ENCODE measurements around the gene SCAMP5.
A peak's percentile ranks its signal among the peaks of the same experiment; 100 is the strongest.

Gene SCAMP5

GRCh38 chr15:75062706-75063105 lies 67.3 kb downstream of the SCAMP5 start:
- Histone ChIP-seq H3K9me3 (no peaks in the 10 kb centered on the region), H3K4me1 (peaks cover 46% of the 10 kb centered on the region), H3K4me3 (no peak overlapping the region), H3K27ac (no peak overlapping the region), H3K36me3 (no peaks in the 10 kb centered on the region), H3K27me3 (no peaks in the 10 kb centered on the region), H3K9ac (no peak overlapping the region), H4K20me1 (no peaks in the 10 kb centered on the region), H3K4me2 (no peak overlapping the region)
- TF ChIP-seq Cebpa-rat (IDR thresholded peaks at IDR 0.05): no peak

- no peak for TF ChIP-seq Cebpa-rat (IDR thresholded peaks at IDR 0.05)
- Histone ChIP-seq H3K27me3 (no peaks in the 10 kb centered on the region), H3K4me2 (no peak overlapping the region), H3K27ac (no peak overlapping the region), H3K4me3 (no peak overlapping the region), H3K9me3 (no peaks in the 10 kb centered on the region), H3K4me1 (peaks cover 40% of the 10 kb centered on the region), H3K9ac (no peak overlapping the region), H4K20me1 (no peaks in the 10 kb centered on the region), H3K36me3 (no peaks in the 10 kb centered on the region)
Observed at GRCh38 chr15:75063338-75063737, 68.0 kb downstream of the SCAMP5 start.

- no peak for TF ChIP-seq Cebpa-rat (IDR thresholded peaks at IDR 0.05)
- Histone ChIP-seq H3K4me2 (no peak overlapping the region), H3K4me3 (no peak overlapping the region), H4K20me1 (no peaks in the 10 kb centered on the region), H3K27me3 (no peaks in the 10 kb centered on the region), H3K9ac (no peak overlapping the region), H3K27ac (no peak overlapping the region), H3K4me1 (peaks cover 35% of the 10 kb centered on the region), H3K36me3 (no peaks in the 10 kb centered on the region), H3K9me3 (no peaks in the 10 kb centered on the region)
Observed at GRCh38 chr15:75063889-75064288, 68.5 kb downstream of the SCAMP5 start.

- H4K20me1 ChIP-seq: no peaks in the 10 kb centered on the region
- no peak overlapping the region for H3K4me2 ChIP-seq
- no peaks in the 10 kb centered on the region for H3K9me3 ChIP-seq
- no peak overlapping the region for H3K4me3 ChIP-seq
- no peak for TF ChIP-seq Cebpa-rat (IDR thresholded peaks at IDR 0.05)
- no peaks in the 10 kb centered on the region for H3K27me3 ChIP-seq
- peaks cover 39% of the 10 kb centered on the region for H3K4me1 ChIP-seq
- no peak overlapping the region for H3K9ac ChIP-seq
- H3K36me3 ChIP-seq: no peaks in the 10 kb centered on the region
- H3K27ac ChIP-seq: no peak overlapping the region
Observed at GRCh38 chr15:75064846-75065245, 69.5 kb downstream of the SCAMP5 start.

- Histone ChIP-seq H3K4me1 (peaks cover 39% of the 10 kb centered on the region), H3K9me3 (no peaks in the 10 kb centered on the region), H3K4me2 (no peak overlapping the region), H4K20me1 (no peaks in the 10 kb centered on the region), H3K36me3 (no peaks in the 10 kb centered on the region), H3K27me3 (no peaks in the 10 kb centered on the region), H3K9ac (no peak overlapping the region), H3K27ac (no peak overlapping the region), H3K4me3 (no peak overlapping the region)
- no peak for TF ChIP-seq Cebpa-rat (IDR thresholded peaks at IDR 0.05)
Observed at GRCh38 chr15:75065467-75065850, 70.1 kb downstream of the SCAMP5 start.

GRCh38 chr15:75065851-75066509 lies 70.6 kb downstream of the SCAMP5 start:
- Histone ChIP-seq H4K20me1 (no peaks in the 10 kb centered on the region), H3K4me3 (no peak overlapping the region), H3K4me1 (peaks cover 37% of the 10 kb centered on the region), H3K4me2 (no peak overlapping the region), H3K9ac (no peak overlapping the region), H3K36me3 (no peaks in the 10 kb centered on the region), H3K9me3 (no peaks in the 10 kb centered on the region), H3K27me3 (no peaks in the 10 kb centered on the region), H3K27ac (no peak overlapping the region)
- no peak for TF ChIP-seq Cebpa-rat (IDR thresholded peaks at IDR 0.05)

- H3K27me3 ChIP-seq: no peaks in the 10 kb centered on the region
- H3K36me3 ChIP-seq: no peaks in the 10 kb centered on the region
- H3K27ac ChIP-seq: no peak overlapping the region
- 0 out of 2 replicates have a peak overlapping the region, but pooled peaks have one; percentile 1 for H3K4me2 ChIP-seq
- H3K4me1 ChIP-seq: peaks cover 31% of the 10 kb centered on the region
- no peaks in the 10 kb centered on the region for H3K9me3 ChIP-seq
- no peaks in the 10 kb centered on the region for H4K20me1 ChIP-seq
- H3K9ac ChIP-seq: no peak overlapping the region
- TF ChIP-seq Cebpa-rat (IDR thresholded peaks at IDR 0.05): no peak
- no peak overlapping the region for H3K4me3 ChIP-seq
Observed at GRCh38 chr15:75067123-75067830, 71.9 kb downstream of the SCAMP5 start.

GRCh38 chr15:75068748-75069147 lies 73.4 kb downstream of the SCAMP5 start:
- Histone ChIP-seq H3K9ac (no peak overlapping the region), H3K27ac (no peak overlapping the region), H3K4me2 (no peak overlapping the region), H3K9me3 (0 out of 2 replicates have a peak, but pooled peaks cover 3% of the 10 kb centered on the region), H3K4me3 (no peak overlapping the region), H3K36me3 (no peaks in the 10 kb centered on the region), H4K20me1 (no peaks in the 10 kb centered on the region), H3K27me3 (no peaks in the 10 kb centered on the region), H3K4me1 (peaks cover 31% of the 10 kb centered on the region)
- no peak for TF ChIP-seq Cebpa-rat (IDR thresholded peaks at IDR 0.05)

- H3K4me2 ChIP-seq: peak overlapping the region; percentile 12; the same call in 1 of the 2 replicates
- peaks cover 31% of the 10 kb centered on the region for H3K4me1 ChIP-seq
- peaks cover 9% of the 10 kb centered on the region for H3K9me3 ChIP-seq
- H3K36me3 ChIP-seq: no peaks in the 10 kb centered on the region
- no peak overlapping the region for H3K9ac ChIP-seq
- no peak for TF ChIP-seq Cebpa-rat (IDR thresholded peaks at IDR 0.05)
- no peak overlapping the region for H3K27ac ChIP-seq
- H4K20me1 ChIP-seq: no peaks in the 10 kb centered on the region
- H3K27me3 ChIP-seq: no peaks in the 10 kb centered on the region
- H3K4me3 ChIP-seq: no peak overlapping the region
Observed at GRCh38 chr15:75069301-75069925, 74.0 kb downstream of the SCAMP5 start.

- no peaks in the 10 kb centered on the region for H3K36me3 ChIP-seq
- H3K4me3 ChIP-seq: no peak overlapping the region
- H3K4me1 ChIP-seq: peaks cover 24% of the 10 kb centered on the region
- no peaks in the 10 kb centered on the region for H4K20me1 ChIP-seq
- no peaks in the 10 kb centered on the region for H3K27me3 ChIP-seq
- peaks cover 22% of the 10 kb centered on the region for H3K9me3 ChIP-seq
- H3K27ac ChIP-seq: no peak overlapping the region
- TF ChIP-seq Cebpa-rat (IDR thresholded peaks at IDR 0.05): no peak
- H3K4me2 ChIP-seq: no peak overlapping the region
- no peak overlapping the region for H3K9ac ChIP-seq
Observed at GRCh38 chr15:75070674-75071073, 75.3 kb downstream of the SCAMP5 start.

All from BLaER1 (cell line).